Mesenchymal stem cell (in vitro differentiated cells and primary cell): Measurements from ENCODE around the gene SNAI3.

ENCODE experiments used
- DNase-seq: peaks from one replicate; pipeline ENCODE4 v3.0.0-alpha.2; 2013
- H2AFZ ChIP-seq: one replicate; pipeline ENCODE4 v1.6.1; 2013; ENCODE audit warnings: low read depth, mild to moderate bottlenecking, control low read depth, inconsistent platforms, low read length, moderate library complexity
- H2AK5ac ChIP-seq: 2 replicates; pipeline ENCODE4 v1.6.1; 2013; ENCODE audit warnings: low read length, moderate library complexity, mild to moderate bottlenecking, inconsistent platforms; ENCODE audit not compliant: severe bottlenecking
- H2BK120ac ChIP-seq: one replicate; pipeline ENCODE4 v1.6.1; 2013; ENCODE audit warnings: low read depth, mild to moderate bottlenecking, inconsistent platforms, low read length, moderate library complexity
- H2BK12ac ChIP-seq, 2 experiments: one replicate each; pipeline ENCODE4 v1.6.1; 2013; ENCODE audit warnings: inconsistent platforms in 2 of 2, low read length in 2 of 2, mild to moderate bottlenecking in 2 of 2, moderate library complexity in 2 of 2, control low read depth in 1 of 2
- H2BK15ac ChIP-seq: one replicate; pipeline ENCODE4 v1.6.1; 2013; ENCODE audit warnings: mild to moderate bottlenecking, low read depth, inconsistent platforms; ENCODE audit not compliant: poor library complexity, severe bottlenecking
- H2BK5ac ChIP-seq: 2 replicates; pipeline ENCODE4 v1.6.1; 2013; ENCODE audit warnings: low read depth, mild to moderate bottlenecking, low read length, control low read depth, inconsistent platforms; ENCODE audit not compliant: poor library complexity, severe bottlenecking
- H3K14ac ChIP-seq, 2 experiments: one replicate each; pipeline ENCODE4 v1.6.1; 2013; ENCODE audit warnings: inconsistent platforms in 2 of 2, low read length in 2 of 2, control low read depth in 1 of 2, mild to moderate bottlenecking in 1 of 2, moderate library complexity in 1 of 2
- H3K18ac ChIP-seq, 2 experiments: one replicate each; pipeline ENCODE4 v1.6.1; 2013; ENCODE audit warnings: inconsistent platforms in 2 of 2, low read length in 2 of 2, control low read depth in 1 of 2, low read depth in 1 of 2, mild to moderate bottlenecking in 1 of 2
- H3K23ac ChIP-seq, 2 experiments: one replicate each; pipeline ENCODE4 v1.6.1; 2013; ENCODE audit warnings: inconsistent platforms in 2 of 2, low read length in 2 of 2, mild to moderate bottlenecking in 2 of 2, moderate library complexity in 2 of 2, control low read depth in 1 of 2
- H3K27ac ChIP-seq: 2 replicates; pipeline ENCODE4 v1.5.1; 2013; ENCODE audit warnings: mild to moderate bottlenecking, moderate library complexity, low read length, control low read depth, inconsistent platforms; ENCODE audit not compliant: poor library complexity, severe bottlenecking
- H3K27me3 ChIP-seq, 2 experiments: 2 replicates each; pipeline versions ENCODE4 v1.6.1 to v1.7.0; 2013; ENCODE audit warnings: low read length in 2 of 2, mild to moderate bottlenecking in 2 of 2, moderate library complexity in 2 of 2, control low read depth in 1 of 2, inconsistent platforms in 1 of 2; ENCODE audit not compliant: control insufficient read depth in 1 of 2, insufficient read depth in 1 of 2
- H3K36me3 ChIP-seq, 2 experiments: 2 replicates each; pipeline versions ENCODE4 v1.6.1 to v1.7.0; 2013; ENCODE audit warnings: low read length in 2 of 2, control low read depth in 1 of 2, inconsistent platforms in 1 of 2, low read depth in 1 of 2, mild to moderate bottlenecking in 1 of 2; ENCODE audit not compliant: insufficient read depth in 2 of 2, control insufficient read depth in 1 of 2
- H3K4ac ChIP-seq, 2 experiments: one replicate each; pipeline ENCODE4 v1.6.1; 2013; ENCODE audit warnings: inconsistent platforms in 2 of 2, low read length in 2 of 2, mild to moderate bottlenecking in 2 of 2, moderate library complexity in 2 of 2, control low read depth in 1 of 2, low read depth in 1 of 2
- H3K4me1 ChIP-seq: 2 replicates; pipeline ENCODE4 v1.6.1; 2013; ENCODE audit warnings: low read depth, low read length, control low read depth; ENCODE audit not compliant: control insufficient read depth, insufficient read depth
- H3K4me2 ChIP-seq: 2 replicates; pipeline ENCODE4 v1.6.1; 2013; ENCODE audit warnings: low read length, mild to moderate bottlenecking, inconsistent platforms; ENCODE audit not compliant: poor library complexity, severe bottlenecking
- H3K4me3 ChIP-seq, 2 experiments: 2 replicates each; pipeline versions ENCODE4 v1.5.1 to v1.7.0; 2013; ENCODE audit warnings: low read length in 2 of 2, mild to moderate bottlenecking in 2 of 2, control low read depth in 1 of 2, low read depth in 1 of 2; ENCODE audit not compliant: insufficient read depth in 1 of 2
- H3K79me1 ChIP-seq: replicated peaks from 2 replicates; pipeline ENCODE4 v1.6.1; 2013; ENCODE audit warnings: mild to moderate bottlenecking, control low read depth, low read length, inconsistent platforms; ENCODE audit not compliant: poor library complexity, severe bottlenecking
- H3K9ac ChIP-seq: 2 replicates; pipeline ENCODE4 v1.7.0; 2013; ENCODE audit warnings: mild to moderate bottlenecking, low read length, moderate library complexity
- H3K9me3 ChIP-seq: 2 replicates; pipeline ENCODE4 v1.7.0; 2013; ENCODE audit warnings: mild to moderate bottlenecking, low read length; ENCODE audit not compliant: control insufficient read depth
- H4K8ac ChIP-seq: one replicate; pipeline ENCODE4 v1.6.1; 2013; ENCODE audit warnings: inconsistent platforms, mild to moderate bottlenecking, low read length, moderate library complexity
- H4K91ac ChIP-seq: one replicate; pipeline ENCODE4 v1.6.1; 2013; ENCODE audit warnings: mild to moderate bottlenecking, low read length, inconsistent platforms
- WGBS: methylation state at CpG from one replicate; pipeline ENCODE4 v1.1.7; 2013; ENCODE audit warnings: mixed read lengths; 5-methylcytosine and 5-hydroxymethylcytosine counted together

The SNAI3 gene

GRCh38 chr16:88705801-88706228 lies 19.5 kb upstream of the SNAI3 start:
- peak overlapping the region; percentile 78 for H4K8ac ChIP-seq
- no peak overlapping the region for H2AK5ac ChIP-seq
- DNase-seq = no peak
- H3K36me3 ChIP-seq = peaks cover 0 to 43% of the 10 kb centered on the region in 2 experiments
- H3K9ac ChIP-seq = peak overlapping the region; percentile 93
- H3K27me3 ChIP-seq = no peaks in the 10 kb centered on the region
- peak overlapping the region in 1 of 2 experiments; percentile 26 for H3K23ac ChIP-seq
- H3K18ac ChIP-seq = peak overlapping the region; percentile 74 to 76
- H3K14ac ChIP-seq = no peak overlapping the region
- peak overlapping the region; percentile 89 for H3K4me2 ChIP-seq
- no peak overlapping the region for H2BK120ac ChIP-seq
- peaks cover 36% of the 10 kb centered on the region for H3K4me1 ChIP-seq
- H4K91ac ChIP-seq = no peak overlapping the region
- peak overlapping the region; percentile 95 to 99 for H3K4me3 ChIP-seq
- peak overlapping the region; percentile 81 for H2BK15ac ChIP-seq
- no peaks in the 10 kb centered on the region for H3K9me3 ChIP-seq
- no peak overlapping the region for H2BK5ac ChIP-seq
- 2% methylated on average over 31 of the region's 57 CpGs for WGBS
- H2AFZ ChIP-seq = peak overlapping the region; percentile 90
- peaks cover 47% of the 10 kb centered on the region for H3K79me1 ChIP-seq
- H3K27ac ChIP-seq = no peak overlapping the region
- no peak overlapping the region for H2BK12ac ChIP-seq
- peak overlapping the region; percentile 54 to 68 for H3K4ac ChIP-seq

- H3K9me3 ChIP-seq = no peaks in the 10 kb centered on the region
- H2AK5ac ChIP-seq = no peak overlapping the region
- H3K27ac ChIP-seq = no peak overlapping the region
- no peak overlapping the region for H2AFZ ChIP-seq
- H3K4ac ChIP-seq = no peak overlapping the region
- H4K8ac ChIP-seq = no peak overlapping the region
- peak; percentile 53 for DNase-seq
- H3K14ac ChIP-seq = no peak overlapping the region
- H3K4me2 ChIP-seq = peak overlapping the region; percentile 89
- peaks cover 47% of the 10 kb centered on the region for H3K79me1 ChIP-seq
- H3K23ac ChIP-seq = peak overlapping the region in 1 of 2 experiments; percentile 57
- no peak overlapping the region for H2BK5ac ChIP-seq
- 55% methylated on average over 9 of the region's 9 CpGs for WGBS
- peak overlapping the region; percentile 93 for H3K9ac ChIP-seq
- peak overlapping the region in 1 of 2 experiments; percentile 1 for H2BK12ac ChIP-seq
- H2BK120ac ChIP-seq = no peak overlapping the region
- H3K36me3 ChIP-seq = peaks cover 0 to 42% of the 10 kb centered on the region in 2 experiments
- no peak overlapping the region for H4K91ac ChIP-seq
- H3K4me3 ChIP-seq = peak overlapping the region; percentile 12 to 99
- peak overlapping the region in 1 of 2 experiments; percentile 34 for H3K18ac ChIP-seq
- H2BK15ac ChIP-seq = no peak overlapping the region
- no peaks in the 10 kb centered on the region for H3K27me3 ChIP-seq
- H3K4me1 ChIP-seq = peaks cover 38% of the 10 kb centered on the region
These were observed 18.9 kb upstream of the SNAI3 start for GRCh38 chr16:88705076-88705684.

GRCh38 chr16:88703486-88704309 lies 17.4 kb upstream of the SNAI3 start:
- Histone ChIP-seq H3K4me1 (peaks cover 39% of the 10 kb centered on the region), H4K8ac (no peak overlapping the region), H3K18ac (no peak overlapping the region), H3K9me3 (no peaks in the 10 kb centered on the region), H3K36me3 (peaks cover 13 to 45% of the 10 kb centered on the region in 2 experiments), H2BK120ac (no peak overlapping the region), H3K4me2 (no peak overlapping the region), H4K91ac (peak overlapping the region; percentile 48), H2AFZ (no peak overlapping the region), H3K14ac (no peak overlapping the region), H2AK5ac (no peak overlapping the region), H3K27me3 (no peaks in the 10 kb centered on the region), H3K9ac (no peak overlapping the region), H2BK15ac (peak overlapping the region; percentile 44), H3K23ac (peak overlapping the region in 1 of 2 experiments; percentile 11), H3K27ac (no peak overlapping the region), H2BK12ac (no peak overlapping the region), H2BK5ac (no peak overlapping the region), H3K79me1 (peaks cover 38% of the 10 kb centered on the region), H3K4ac (no peak overlapping the region), H3K4me3 (no peak overlapping the region)
- 93% methylated on average over 26 of the region's 26 CpGs for WGBS
- DNase-seq = no peak
